ENCODE results near the gene RNF208. TPM values are rescaled to one million over a fixed set of nuclear protein-coding genes. Genes with fewer than 3 reads are reported as not detected.

Gene RNF208
- total and polyA plus RNA-seq, 2 experiments from 2014 or later, result 0.34 to 0.65 TPM

DNA sequence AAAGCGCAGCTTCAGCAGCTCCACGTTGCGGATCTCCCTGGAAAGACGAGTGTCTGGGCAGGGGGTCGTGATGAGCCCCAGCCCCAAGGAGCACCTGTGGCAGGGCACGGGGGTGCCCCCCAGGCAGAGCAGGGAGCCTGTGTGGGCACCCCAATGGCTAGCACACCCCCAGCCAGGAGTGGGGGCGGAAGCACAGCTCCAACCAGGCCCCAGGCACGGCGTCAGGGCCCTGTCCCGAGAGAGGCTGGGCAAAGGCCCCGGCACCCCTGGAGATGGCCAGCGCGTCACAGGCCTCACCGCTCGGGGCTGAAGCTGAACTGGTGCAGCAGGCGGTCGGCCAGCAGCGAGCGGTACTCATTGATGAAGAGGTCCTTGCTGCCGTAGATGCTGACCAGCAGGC, 41.5 kb downstream of the RNF208 start:
- no peak overlapping the region for H3K27ac ChIP-seq
- H3K79me2 ChIP-seq (ENCODE audit: insufficient read depth), result peaks cover 4% of the 10 kb centered on the region; the same call in 1 of the 2 replicates
- H2AFZ ChIP-seq, result no peak overlapping the region
- in situ Hi-C loops (cut with MboI), result no loop called here
- H3K4me2 ChIP-seq (ENCODE audit: unreplicated experiment), result no peak overlapping the region
- H3F3A ChIP-seq (ENCODE audit: insufficient read depth), result peaks cover 4% of the 10 kb centered on the region; the same call in 1 of the 2 replicates
- H3K36me3 ChIP-seq (ENCODE audit: low read depth), result no peaks in the 10 kb centered on the region; the same call in 1 of the 2 replicates
- no peak for TF ChIP-seq EZH2 (IDR thresholded peaks at IDR 0.05; ENCODE audit: insufficient read depth, poor library complexity, severe bottlenecking)
- no peak for TF ChIP-seq EZH2phosphoT487 (IDR thresholded peaks at IDR 0.05; ENCODE audit: insufficient read depth, low read depth)
- H3K4me3 ChIP-seq, result no peak overlapping the region
- H3K9me2 ChIP-seq (ENCODE audit: insufficient read depth), result no peaks in the 10 kb centered on the region
- no peak overlapping the region for H3K9ac ChIP-seq
- H3K27me3 ChIP-seq (replicated peaks; ENCODE audit: insufficient read depth), result no peaks in the 10 kb centered on the region
- H3K9me3 ChIP-seq (ENCODE audit: low read depth), result no peaks in the 10 kb centered on the region
- no peaks in the 10 kb centered on the region for H3K4me1 ChIP-seq (ENCODE audit: insufficient read depth)
- no peaks in the 10 kb centered on the region for H4K20me1 ChIP-seq (ENCODE audit: insufficient read depth)
- no peak for DNase-seq
- WGBS, 2 experiments (ENCODE audit: low coverage in 1 of 2, low lambda C conversion rate in 2 of 2, missing lambda C conversion rate in 2 of 2), result 90 to 97% methylated on average over 18 to 20 of the region's 20 CpGs

DNA sequence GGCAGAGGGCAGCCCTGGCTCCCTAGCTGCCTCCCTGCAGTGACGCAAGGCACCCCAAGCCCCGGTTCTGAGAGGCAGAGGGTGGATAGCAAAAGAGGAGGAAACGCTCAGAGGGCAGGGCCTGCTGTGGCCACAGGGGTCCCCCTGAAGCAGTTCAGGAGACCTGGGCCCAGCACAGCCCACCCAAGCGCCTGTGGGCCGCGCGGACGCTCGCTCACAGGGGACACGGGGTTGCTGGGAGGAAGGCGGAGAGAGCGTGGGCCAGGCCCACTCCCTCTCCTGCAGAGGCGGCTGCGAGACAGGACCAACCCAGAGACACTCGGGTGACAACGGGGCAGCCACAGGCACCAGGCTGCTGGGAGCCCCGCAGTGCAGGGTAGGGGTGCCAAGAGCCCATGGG, 42.3 kb downstream of the RNF208 start:
- no peaks in the 10 kb centered on the region for H3K79me2 ChIP-seq (ENCODE audit: insufficient read depth)
- no peaks in the 10 kb centered on the region for H3K27me3 ChIP-seq (replicated peaks; ENCODE audit: insufficient read depth)
- H3K4me1 ChIP-seq (ENCODE audit: insufficient read depth), result no peaks in the 10 kb centered on the region
- H3K9ac ChIP-seq, result no peak overlapping the region
- no peaks in the 10 kb centered on the region; the same call in 1 of the 2 replicates for H3K36me3 ChIP-seq (ENCODE audit: low read depth)
- H3K9me3 ChIP-seq (ENCODE audit: low read depth), result no peaks in the 10 kb centered on the region
- WGBS, 2 experiments (ENCODE audit: low coverage in 1 of 2, low lambda C conversion rate in 2 of 2, missing lambda C conversion rate in 2 of 2), result 84 to 93% methylated on average over 17 of the region's 17 CpGs
- TF ChIP-seq EZH2 (IDR thresholded peaks at IDR 0.05; ENCODE audit: insufficient read depth, poor library complexity, severe bottlenecking), result no peak
- no peak for TF ChIP-seq EZH2phosphoT487 (IDR thresholded peaks at IDR 0.05; ENCODE audit: insufficient read depth, low read depth)
- H3K4me2 ChIP-seq (ENCODE audit: unreplicated experiment), result no peak overlapping the region
- in situ Hi-C loops (cut with MboI), result no loop called here
- no peak overlapping the region for H3K4me3 ChIP-seq
- H2AFZ ChIP-seq, result no peak overlapping the region
- H3K27ac ChIP-seq, result no peak overlapping the region
- no peak for DNase-seq
- H3K9me2 ChIP-seq (ENCODE audit: insufficient read depth), result no peaks in the 10 kb centered on the region
- H3F3A ChIP-seq (ENCODE audit: insufficient read depth), result peaks cover 4% of the 10 kb centered on the region; the same call in 1 of the 2 replicates
- no peaks in the 10 kb centered on the region for H4K20me1 ChIP-seq (ENCODE audit: insufficient read depth)

DNA sequence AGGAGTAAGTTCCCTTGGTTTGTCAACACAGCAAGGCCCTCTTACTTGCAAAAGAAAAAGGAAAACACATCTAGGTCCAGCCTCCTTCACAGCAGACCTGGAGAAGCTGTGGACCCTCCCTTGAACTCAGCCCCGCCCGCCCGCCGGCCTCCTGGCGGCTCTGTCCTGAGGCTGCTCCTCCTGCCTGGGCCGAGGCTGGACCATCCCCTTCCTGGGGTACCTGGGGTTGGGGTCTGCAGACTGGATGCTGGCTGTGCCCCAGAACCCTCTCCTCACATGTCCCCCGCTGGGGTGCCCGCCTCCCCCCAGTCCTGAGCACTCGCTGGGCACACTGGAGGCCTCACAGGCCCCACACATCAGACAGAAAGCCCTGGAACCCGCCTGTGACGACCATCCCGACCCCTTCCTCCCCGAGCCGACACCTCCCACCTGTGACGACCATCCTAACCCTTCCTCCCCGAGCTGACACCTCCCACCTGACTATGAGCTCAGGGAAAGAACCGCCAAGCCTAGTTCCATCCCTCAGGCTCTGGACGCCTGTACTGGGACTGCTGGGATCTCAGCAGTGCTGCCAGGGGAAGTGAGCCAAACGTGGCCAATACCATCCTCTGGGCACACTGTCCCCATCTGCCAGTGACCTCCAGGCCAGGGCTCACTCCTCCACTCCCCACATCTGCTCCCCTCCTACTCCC, 43.0 kb downstream of the RNF208 start:
- Histone ChIP-seq H3K9me3 (ENCODE audit: low read depth) (no peaks in the 10 kb centered on the region), H3F3A (ENCODE audit: insufficient read depth) (peaks cover 4% of the 10 kb centered on the region; the same call in 1 of the 2 replicates), H3K4me2 (ENCODE audit: unreplicated experiment) (no peak overlapping the region), H3K4me3 (no peak overlapping the region), H3K4me1 (ENCODE audit: insufficient read depth) (no peaks in the 10 kb centered on the region), H3K9ac (no peak overlapping the region), H3K27ac (no peak overlapping the region), H3K27me3 (replicated peaks; ENCODE audit: insufficient read depth) (no peaks in the 10 kb centered on the region), H3K36me3 (ENCODE audit: low read depth) (no peaks in the 10 kb centered on the region; the same call in 1 of the 2 replicates), H3K9me2 (ENCODE audit: insufficient read depth) (no peaks in the 10 kb centered on the region), H3K79me2 (ENCODE audit: insufficient read depth) (no peaks in the 10 kb centered on the region), H4K20me1 (ENCODE audit: insufficient read depth) (no peaks in the 10 kb centered on the region), H2AFZ (no peak overlapping the region)
- in situ Hi-C loops (cut with MboI), result no loop called here
- WGBS, 2 experiments (ENCODE audit: low coverage in 1 of 2, low lambda C conversion rate in 2 of 2, missing lambda C conversion rate in 2 of 2), result 95% methylated on average over 19 of the region's 19 CpGs
- TF ChIP-seq EZH2phosphoT487 (IDR thresholded peaks at IDR 0.05; ENCODE audit: insufficient read depth, low read depth) (no peak), EZH2 (IDR thresholded peaks at IDR 0.05; ENCODE audit: insufficient read depth, poor library complexity, severe bottlenecking) (no peak)
- DNase-seq, result no peak

DNA sequence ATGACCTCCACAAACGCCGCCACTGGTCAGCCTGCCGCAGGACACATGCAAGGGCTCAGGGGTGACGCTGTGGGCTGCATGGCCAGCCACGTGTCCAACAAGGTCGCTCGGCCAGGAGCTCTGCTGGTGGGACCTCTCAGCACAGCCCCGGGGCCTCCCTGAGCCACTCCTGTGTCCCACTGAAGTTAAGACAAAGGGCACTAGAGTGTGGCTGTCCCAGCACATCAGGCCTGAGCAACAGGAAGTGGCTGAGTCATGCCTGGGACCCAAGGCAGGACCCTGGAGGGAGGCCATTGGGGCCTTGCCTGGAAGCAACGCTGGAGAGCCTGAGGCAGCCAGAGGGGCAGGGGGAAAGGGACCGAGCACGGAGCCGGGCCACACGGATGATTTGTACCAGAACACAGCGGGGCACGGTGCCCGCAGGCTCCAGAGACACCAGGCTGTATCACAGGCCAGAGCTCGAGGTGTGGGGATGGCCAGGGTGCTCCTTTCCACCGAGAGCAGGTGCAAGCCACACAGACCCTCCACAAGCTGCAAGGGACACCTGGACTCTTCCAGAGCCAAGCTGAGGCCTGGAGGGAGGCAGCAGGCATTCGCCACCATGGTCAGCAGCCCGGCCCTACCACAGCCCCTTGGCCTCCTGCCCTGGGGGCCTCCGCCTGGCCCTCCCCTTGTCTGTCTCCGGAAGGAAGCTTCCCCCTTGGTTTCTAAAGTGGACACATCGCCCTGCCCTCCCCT, 43.7 kb downstream of the RNF208 start:
- Histone ChIP-seq H3F3A (ENCODE audit: insufficient read depth) (peaks cover 4% of the 10 kb centered on the region; the same call in 1 of the 2 replicates), H3K79me2 (ENCODE audit: insufficient read depth) (no peaks in the 10 kb centered on the region), H3K27me3 (replicated peaks; ENCODE audit: insufficient read depth) (no peaks in the 10 kb centered on the region), H3K4me2 (ENCODE audit: unreplicated experiment) (no peak overlapping the region), H4K20me1 (ENCODE audit: insufficient read depth) (no peaks in the 10 kb centered on the region), H3K27ac (no peak overlapping the region), H3K9me3 (ENCODE audit: low read depth) (no peaks in the 10 kb centered on the region), H3K4me1 (ENCODE audit: insufficient read depth) (no peaks in the 10 kb centered on the region), H2AFZ (no peak overlapping the region), H3K36me3 (ENCODE audit: low read depth) (no peaks in the 10 kb centered on the region; the same call in 1 of the 2 replicates), H3K9me2 (ENCODE audit: insufficient read depth) (no peaks in the 10 kb centered on the region), H3K4me3 (no peak overlapping the region), H3K9ac (no peak overlapping the region)
- 93 to 94% methylated on average over 22 to 23 of the region's 23 CpGs for WGBS, 2 experiments (ENCODE audit: low coverage in 1 of 2, low lambda C conversion rate in 2 of 2, missing lambda C conversion rate in 2 of 2)
- TF ChIP-seq EZH2phosphoT487 (IDR thresholded peaks at IDR 0.05; ENCODE audit: insufficient read depth, low read depth) (no peak), EZH2 (IDR thresholded peaks at IDR 0.05; ENCODE audit: insufficient read depth, poor library complexity, severe bottlenecking) (no peak)
- peak; percentile 7 for DNase-seq
- in situ Hi-C loops (cut with MboI), result no loop called here

Data from GM23248 (cell line).